K562 (cell line): ENCODE results near the gene ATP8B4. TPM values are rescaled to one million over a fixed set of nuclear protein-coding genes. Genes with fewer than 3 reads are reported as not detected.

Experiments used
- ATF7 ChIP-seq: fragments of 450-650 bp; IDR thresholded peaks from 2 replicates; pipeline ENCODE4 v1.7.1; 2014; ENCODE audit warnings: mild to moderate bottlenecking, moderate library complexity
- CAMTA2 ChIP-seq: fragments of 250-450 bp; sonication (Bioruptor Pico); conservative IDR thresholded peaks from 2 replicates; pipeline ENCODE4 v1.5.1; 2022
- E2F8 ChIP-seq: fragments of 450-650 bp; IDR thresholded peaks from 2 replicates; pipeline ENCODE4 v1.7.1; 2018; ENCODE audit warnings: mild to moderate bottlenecking, low read depth; ENCODE audit not compliant: partially characterized antibody
- ELF2 ChIP-seq: fragments of 250-450 bp; sonication (Bioruptor Pico); IDR thresholded peaks from 2 replicates; pipeline ENCODE4 v1.5.0; 2021; ENCODE audit warnings: mild to moderate bottlenecking
- GATA2 ChIP-seq: sonication (generic); formaldehyde crosslinking; IDR thresholded peaks from 2 replicates; pipeline ENCODE4 v1.4.0; 2020; ENCODE audit warnings: mild to moderate bottlenecking, missing genetic modification reagents
- IRF9 ChIP-seq: fragments of 450-650 bp; IDR thresholded peaks from 2 replicates; pipeline ENCODE4 v1.6.1; 2016; ENCODE audit warnings: missing biosample characterization, missing genetic modification characterization
- KDM1A ChIP-seq, 2 experiments: fragments of 450-650 bp; IDR thresholded peaks; 2 replicates each; pipeline ENCODE4 v1.6.1; 2016; ENCODE audit warnings: mild to moderate bottlenecking in 2 of 2
- MAFG ChIP-seq: fragments of 450-650 bp; conservative IDR thresholded peaks from 2 replicates; pipeline ENCODE4 v1.6.1; 2016; ENCODE audit warnings: missing genetic modification characterization, missing compliant biosample characterization
- MBD2 ChIP-seq: sonication (generic); IDR thresholded peaks from 2 replicates; pipeline ENCODE4 v1.6.1; 2016; ENCODE audit warnings: low read depth, borderline replicate concordance
- MCM3 ChIP-seq: fragments of 450-650 bp; IDR thresholded peaks from 2 replicates; pipeline ENCODE4 v1.6.1; 2016
- MECOM ChIP-seq: fragments of 250-450 bp; sonication (Bioruptor Pico); IDR thresholded peaks from 2 replicates; pipeline ENCODE4 v1.8.0; 2022; ENCODE audit warnings: inconsistent platforms
- NR2C2 ChIP-seq, 2 experiments: fragments of 200-800 bp in 1 of 2; sonication (Bioruptor generic) in 1 of 2; sonication (generic) in 1 of 2; formaldehyde crosslinking in 1 of 2; IDR thresholded peaks; 2 replicates each; pipeline versions ENCODE4 v1.6.1 to v1.8.0; 2016 to 2022; ENCODE audit warnings: mild to moderate bottlenecking in 1 of 2, missing compliant biosample characterization in 1 of 2, missing genetic modification characterization in 1 of 2, missing genetic modification reagents in 1 of 2
- POLR2H ChIP-seq: IDR thresholded peaks from 2 replicates; pipeline ENCODE4 v1.6.1; 2016; ENCODE audit warnings: missing genetic modification characterization, low read depth, mild to moderate bottlenecking, control low read depth, missing compliant biosample characterization, moderate library complexity
- STAG1 ChIP-seq: sonication (generic); formaldehyde crosslinking; IDR thresholded peaks from 2 replicates; pipeline ENCODE4 v1.5.0; 2020; ENCODE audit warnings: missing genetic modification reagents, borderline replicate concordance
- polyA plus RNA-seq, 8 experiments: library from polyadenylated mRNA; depleted of rRNA in 4 of 8; stranded (reverse) in 5 of 8; unstranded in 3 of 8; fragments of >200 nt; fragmentation: Nextera tagmentation in 2 of 8; fragmentation: Illumina TruSeq in 1 of 8; extraction: Ambion mirVana in 2 of 8; extraction: Trizol in 1 of 8; gene quantifications; 2 replicates each; pipeline versions ENCODE4 v1.2.1 to v1.2.3, GENCODE V29; 2011 to 2014; ENCODE audit warnings: inconsistent platforms in 1 of 8, missing spikeins in 1 of 8
- total RNA-seq, 7 experiments: library from RNA; depleted of rRNA in 6 of 7; stranded (reverse); fragments of >200 nt in 6 of 7; fragmentation: Illumina TruSeq in 2 of 7; extraction: Trizol in 2 of 7; gene quantifications; 2 replicates each; pipeline versions ENCODE4 v1.2.1 to v1.2.3, GENCODE V29; 2011 to 2021; ENCODE audit warnings: low replicate concordance in 1 of 7
- TF ChIP-seq, protein P1 (sequence below): fragments of 450-650 bp; IDR thresholded peaks from 2 replicates; pipeline ENCODE4 v1.6.1; 2016; ENCODE audit warnings: borderline replicate concordance
- TF ChIP-seq, protein P2 (sequence below), 2 experiments: fragments of 200-800 bp in 1 of 2; sonication (Bioruptor generic) in 1 of 2; sonication (generic) in 1 of 2; formaldehyde crosslinking in 1 of 2; IDR thresholded peaks in 1 of 2; conservative IDR thresholded peaks in 1 of 2; 2 replicates each; pipeline versions ENCODE4 v1.5.0 to v1.6.1; 2016 to 2020; ENCODE audit warnings: missing compliant biosample characterization in 1 of 2, missing genetic modification characterization in 1 of 2, missing genetic modification reagents in 1 of 2
- TF ChIP-seq, protein P3 (sequence below): sonication (generic); formaldehyde crosslinking; IDR thresholded peaks from 2 replicates; pipeline ENCODE4 v1.5.0; 2020; ENCODE audit warnings: missing genetic modification reagents

ATP8B4 gene
- total and polyA plus RNA-seq, 9 of the 15 experiments (the other 6 are each of a cell fraction or from before 2014, with no cell fraction given): 0.14 to 2.5 (median 0.44) TPM

DNA sequence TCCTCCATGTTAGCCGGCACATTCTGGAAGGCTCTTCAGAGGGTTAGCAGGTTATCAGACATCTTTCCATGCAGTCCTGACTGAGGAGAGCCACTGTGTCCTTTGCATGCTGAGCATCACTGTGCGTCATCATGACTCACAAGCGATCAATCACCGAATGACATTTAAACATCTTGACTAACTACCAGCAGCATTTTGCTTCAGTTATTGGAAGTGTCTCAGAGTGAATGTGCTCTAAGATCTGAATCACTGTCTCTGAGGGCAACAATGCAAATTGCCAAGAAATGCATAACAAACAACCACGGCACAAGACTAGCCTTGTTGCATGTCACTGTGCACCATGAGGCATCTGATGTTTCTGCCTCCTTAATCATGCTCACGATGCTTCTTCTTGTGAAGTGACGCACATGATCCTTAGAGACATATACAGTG lies 18.3 kb upstream of the ATP8B4 start (continued):
- TF ChIP-seq POLR2H (tag): no peak
- TF ChIP-seq E2F8: no peak
- TF ChIP-seq STAG1 (CRISPR knock-in tag): no peak
- TF ChIP-seq ELF2 (CRISPR knock-in tag): no peak
- no peak for TF ChIP-seq IRF9 (tag)
- TF ChIP-seq MBD2: peak; percentile 45; the same call in 1 of the 2 replicates
- TF ChIP-seq GATA2 (CRISPR knock-in tag): peak; percentile 57; the same call in 1 of the 2 replicates
- TF ChIP-seq, protein P1, sequence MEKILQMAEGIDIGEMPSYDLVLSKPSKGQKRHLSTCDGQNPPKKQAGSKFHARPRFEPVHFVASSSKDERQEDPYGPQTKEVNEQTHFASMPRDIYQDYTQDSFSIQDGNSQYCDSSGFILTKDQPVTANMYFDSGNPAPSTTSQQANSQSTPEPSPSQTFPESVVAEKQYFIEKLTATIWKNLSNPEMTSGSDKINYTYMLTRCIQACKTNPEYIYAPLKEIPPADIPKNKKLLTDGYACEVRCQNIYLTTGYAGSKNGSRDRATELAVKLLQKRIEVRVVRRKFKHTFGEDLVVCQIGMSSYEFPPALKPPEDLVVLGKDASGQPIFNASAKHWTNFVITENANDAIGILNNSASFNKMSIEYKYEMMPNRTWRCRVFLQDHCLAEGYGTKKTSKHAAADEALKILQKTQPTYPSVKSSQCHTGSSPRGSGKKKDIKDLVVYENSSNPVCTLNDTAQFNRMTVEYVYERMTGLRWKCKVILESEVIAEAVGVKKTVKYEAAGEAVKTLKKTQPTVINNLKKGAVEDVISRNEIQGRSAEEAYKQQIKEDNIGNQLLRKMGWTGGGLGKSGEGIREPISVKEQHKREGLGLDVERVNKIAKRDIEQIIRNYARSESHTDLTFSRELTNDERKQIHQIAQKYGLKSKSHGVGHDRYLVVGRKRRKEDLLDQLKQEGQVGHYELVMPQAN: no peak
- TF ChIP-seq KDM1A (IDR thresholded peaks at IDR 0.05): peak; percentile 77 to 82
- peak; percentile 87 for TF ChIP-seq ATF7
- peak; percentile 39; the same call in 1 of the 2 replicates for TF ChIP-seq MAFG
- TF ChIP-seq, protein P2, sequence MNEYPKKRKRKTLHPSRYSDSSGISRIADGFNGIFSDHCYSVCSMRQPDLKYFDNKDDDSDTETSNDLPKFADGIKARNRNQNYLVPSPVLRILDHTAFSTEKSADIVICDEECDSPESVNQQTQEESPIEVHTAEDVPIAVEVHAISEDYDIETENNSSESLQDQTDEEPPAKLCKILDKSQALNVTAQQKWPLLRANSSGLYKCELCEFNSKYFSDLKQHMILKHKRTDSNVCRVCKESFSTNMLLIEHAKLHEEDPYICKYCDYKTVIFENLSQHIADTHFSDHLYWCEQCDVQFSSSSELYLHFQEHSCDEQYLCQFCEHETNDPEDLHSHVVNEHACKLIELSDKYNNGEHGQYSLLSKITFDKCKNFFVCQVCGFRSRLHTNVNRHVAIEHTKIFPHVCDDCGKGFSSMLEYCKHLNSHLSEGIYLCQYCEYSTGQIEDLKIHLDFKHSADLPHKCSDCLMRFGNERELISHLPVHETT (CRISPR knock-in tag; conservative IDR thresholded peaks at IDR 0.05 in 1 of 2, IDR thresholded peaks at IDR 0.05 in 1 of 2): peak in 1 of 2 experiments; percentile 46; a peak in 1 of 4 replicates
- no peak for TF ChIP-seq MECOM (CRISPR knock-in tag)
- TF ChIP-seq CAMTA2 (CRISPR knock-in tag): no peak
- no peak for TF ChIP-seq NR2C2 (CRISPR knock-in tag; IDR thresholded peaks at IDR 0.05)
- no peak for TF ChIP-seq NR2C2 (tag; IDR thresholded peaks at IDR 0.05)
- no peak for TF ChIP-seq MCM3
- TF ChIP-seq, protein P3, sequence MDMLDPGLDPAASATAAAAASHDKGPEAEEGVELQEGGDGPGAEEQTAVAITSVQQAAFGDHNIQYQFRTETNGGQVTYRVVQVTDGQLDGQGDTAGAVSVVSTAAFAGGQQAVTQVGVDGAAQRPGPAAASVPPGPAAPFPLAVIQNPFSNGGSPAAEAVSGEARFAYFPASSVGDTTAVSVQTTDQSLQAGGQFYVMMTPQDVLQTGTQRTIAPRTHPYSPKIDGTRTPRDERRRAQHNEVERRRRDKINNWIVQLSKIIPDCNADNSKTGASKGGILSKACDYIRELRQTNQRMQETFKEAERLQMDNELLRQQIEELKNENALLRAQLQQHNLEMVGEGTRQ (CRISPR knock-in tag): no peak
